NB4 (cell line): ENCODE measurements around the gene PDXP.
A peak's percentile ranks its signal among the peaks of the same experiment; 100 is the strongest.

Experiments
- DNase-seq: peaks from one replicate; pipeline ENCODE4 v3.0.0; 2010; ENCODE audit warnings: low read depth
- H3K4me3 ChIP-seq: one replicate; pipeline ENCODE4 v1.5.1; 2011; ENCODE audit warnings: mild to moderate bottlenecking, low read depth, low read length, moderate library complexity
- CTCF ChIP-seq: IDR thresholded peaks from one replicate; pipeline ENCODE4 v1.5.1; 2012; ENCODE audit warnings: low read depth, low read length
- MAX ChIP-seq: IDR thresholded peaks from 2 replicates; pipeline ENCODE4 v1.6.1; 2011; ENCODE audit warnings: low read depth, low read length
- MYC ChIP-seq: IDR thresholded peaks from 2 replicates; pipeline ENCODE4 v1.6.1; 2011; ENCODE audit warnings: low read depth, low read length
- POLR2A ChIP-seq: IDR thresholded peaks from 2 replicates; pipeline ENCODE4 v1.6.1; 2011; ENCODE audit warnings: mild to moderate bottlenecking; ENCODE audit not compliant: insufficient read length; ENCODE audit errors: extremely low read depth

PDXP gene

GRCh38 chr22:37672920-37673455, 14.5 kb downstream of the PDXP start:
- no peak for DNase-seq
- H3K4me3 ChIP-seq: no peak overlapping the region
- TF ChIP-seq CTCF (no peak), MAX (no peak), POLR2A (no peak), MYC (no peak)

GRCh38 chr22:37674248-37674647, 15.7 kb downstream of the PDXP start:
- H3K4me3 ChIP-seq: no peak overlapping the region
- no peak for DNase-seq
- no peak for TF ChIP-seq CTCF
- TF ChIP-seq MAX: no peak
- no peak for TF ChIP-seq MYC
- TF ChIP-seq POLR2A: no peak

GRCh38 chr22:37674951-37675929, 16.7 kb downstream of the PDXP start, which contains the start of gene LGALS1:
Gene LGALS1, plus strand, starts transcription at chr22:37675636. Its CDS starts 67 bp downstream, at chr22:37675703.
- TF ChIP-seq MYC: no peak
- TF ChIP-seq POLR2A: no peak
- TF ChIP-seq CTCF: no peak
- no peak for TF ChIP-seq MAX
- peak within 1 kb of the TSS; percentile 85 for H3K4me3 ChIP-seq
- peak; percentile 94 for DNase-seq

GRCh38 chr22:37675930-37676735, 17.6 kb downstream of the PDXP start:
- peak; percentile 62 for DNase-seq
- peak overlapping the region; percentile 85 for H3K4me3 ChIP-seq
- TF ChIP-seq CTCF (no peak), MAX (no peak), MYC (no peak), POLR2A (no peak)

- peak overlapping the region; percentile 85 for H3K4me3 ChIP-seq
- TF ChIP-seq MYC (peak; percentile 46; the same call in 1 of the 2 replicates), MAX (peak; percentile 55; the same call in 1 of the 2 replicates), POLR2A (peak; percentile 25), CTCF (no peak)
- peak; percentile 99 for DNase-seq
These were observed 18.4 kb downstream of the PDXP start for GRCh38 chr22:37676736-37677492.
